PC-9 (cell line): ENCODE results near the gene IFNL2. TPM values are rescaled to one million over a fixed set of nuclear protein-coding genes. Genes with fewer than 3 reads are reported as not detected.

Experiments
- BruUV-seq: library from RNA; stranded (reverse); fragments of 400-500 nt; replicated peaks from 2 replicates; lab custom pipeline; 2021; lab: Mats Ljungman, UMichigan
- CTCF ChIA-PET: fragments of 300-600 bp; sonication (Branson Sonifier 250); formaldehyde crosslinking; loops from one replicate; lab custom pipeline; 2022; ENCODE audit warnings: antibody characterized with exemption; lab: Charles Lee
- POLR2A ChIA-PET: fragments of 300-600 bp; sonication (Branson Sonifier 250); formaldehyde crosslinking; loops from one replicate; lab custom pipeline; 2022; ENCODE audit warnings: antibody characterized with exemption; ENCODE audit not compliant: unreplicated experiment; lab: Charles Lee
- DNase-seq, 2 experiments: peaks; one replicate each; pipeline versions ENCODE4 v3.0.0 to v3.0.0-alpha.2; 2015 to 2022; ENCODE audit warnings: mixed read lengths in 1 of 2
- H2AFZ ChIP-seq: fragments of 200-600 bp; sonication (generic); 2 replicates; pipeline ENCODE4 v1.8.1; 2017; ENCODE audit warnings: antibody characterized with exemption
- H3F3A ChIP-seq: fragments of 200-600 bp; sonication (generic); 2 replicates; pipeline ENCODE4 v1.8.1; 2017; ENCODE audit warnings: antibody characterized with exemption, mild to moderate bottlenecking, low read depth; ENCODE audit not compliant: insufficient read depth
- H3K27ac ChIP-seq: fragments of 200-600 bp; sonication (generic); 2 replicates; pipeline ENCODE4 v1.6.1; 2016; ENCODE audit warnings: mixed run types
- H3K27me3 ChIP-seq: fragments of 200-600 bp; sonication (generic); 2 replicates; pipeline ENCODE4 v1.6.1; 2016; ENCODE audit warnings: low read depth, mixed run types; ENCODE audit not compliant: insufficient read depth
- H3K36me3 ChIP-seq: fragments of 200-600 bp; sonication (generic); 2 replicates; pipeline ENCODE4 v1.6.1; 2016; ENCODE audit warnings: low read depth, mixed run types
- H3K4me1 ChIP-seq: fragments of 200-600 bp; sonication (generic); replicated peaks from 2 replicates; pipeline ENCODE4 v1.6.1; 2016; ENCODE audit warnings: mixed run types; ENCODE audit not compliant: insufficient read depth
- H3K4me2 ChIP-seq: fragments of 200-600 bp; sonication (generic); 2 replicates; pipeline ENCODE4 v1.6.1; 2017; ENCODE audit warnings: mixed run types
- H3K4me3 ChIP-seq: fragments of 200-600 bp; sonication (generic); 2 replicates; pipeline ENCODE4 v1.6.1; 2016; ENCODE audit warnings: mixed run types
- H3K79me2 ChIP-seq: fragments of 200-600 bp; sonication (generic); 2 replicates; pipeline ENCODE4 v1.6.1; 2017; ENCODE audit warnings: low read depth, mixed run types
- H3K9me2 ChIP-seq: fragments of 200-600 bp; sonication (generic); 2 replicates; pipeline ENCODE4 v1.8.1; 2017; ENCODE audit warnings: mild to moderate bottlenecking; ENCODE audit not compliant: insufficient read depth
- H3K9me3 ChIP-seq: fragments of 200-600 bp; sonication (generic); 2 replicates; pipeline ENCODE4 v1.8.1; 2016; ENCODE audit warnings: low read depth; ENCODE audit not compliant: insufficient read depth
- H4K20me1 ChIP-seq: fragments of 200-600 bp; sonication (generic); 2 replicates; pipeline ENCODE4 v1.8.1; 2017; ENCODE audit not compliant: insufficient read depth
- CTCF ChIP-seq: fragments of 200-600 bp; sonication (generic); conservative IDR thresholded peaks from 2 replicates; pipeline ENCODE4 v1.6.1; 2017; ENCODE audit warnings: mixed run types, antibody characterized with exemption, mild to moderate bottlenecking, moderate library complexity
- EZH2 ChIP-seq: fragments of 200-600 bp; sonication (generic); IDR thresholded peaks from 2 replicates; pipeline ENCODE4 v1.8.0; 2017; ENCODE audit warnings: antibody characterized with exemption, low read depth
- intact Hi-C: fragments of 100-400 bp; cut with micrococcal nuclease; formaldehyde crosslinking; loops from one replicate; pipeline ENCODE4 v1.10.0; 2022; ENCODE audit not compliant: unreplicated experiment
- total RNA-seq: library from RNA; stranded (reverse); gene quantifications from 2 replicates; pipeline ENCODE4 v1.2.3, GENCODE V29; 2021

Gene IFNL2
- total RNA-seq, 1 experiment from 2014 or later, result not detected

- H3F3A ChIP-seq, result no peaks in the 10 kb centered on the region
- no peaks in the 10 kb centered on the region for H3K9me2 ChIP-seq
- no peak for DNase-seq
- H3K36me3 ChIP-seq, result no peaks in the 10 kb centered on the region
- intact Hi-C loops, result no loop called here
- H4K20me1 ChIP-seq, result no peaks in the 10 kb centered on the region
- CTCF ChIA-PET, result no interaction called here
- TF ChIP-seq EZH2, result no peak
- TF ChIP-seq CTCF, result no peak
- H3K9me3 ChIP-seq, result no peaks in the 10 kb centered on the region
- POLR2A ChIA-PET, result no interaction called here
- no peak overlapping the region for H3K4me3 ChIP-seq
- H3K79me2 ChIP-seq, result 0 out of 2 replicates have a peak, but pooled peaks cover 7% of the 10 kb centered on the region
- BruUV-seq, result no TSS peak
- H3K27ac ChIP-seq, result no peak overlapping the region
- no peak overlapping the region for H3K4me2 ChIP-seq
- H3K4me1 ChIP-seq, result peaks cover 11% of the 10 kb centered on the region
- no peaks in the 10 kb centered on the region; the same call in 1 of the 2 replicates for H3K27me3 ChIP-seq
- no peak overlapping the region for H2AFZ ChIP-seq
These were observed 49.3 kb downstream of the IFNL2 start for GRCh38 chr19:39317476-39317875.

- TF ChIP-seq CTCF, result no peak
- no peak for TF ChIP-seq EZH2
- no peak overlapping the region for H3K4me3 ChIP-seq
- H3K27ac ChIP-seq, result no peak overlapping the region
- no peak overlapping the region for H3K4me2 ChIP-seq
- intact Hi-C loops, result no loop called here
- H3K9me2 ChIP-seq, result no peaks in the 10 kb centered on the region
- no peaks in the 10 kb centered on the region for H3K36me3 ChIP-seq
- ChIA-PET CTCF (no interaction called here), POLR2A (interaction anchor here (0.6 kb wide), 1 partner anchor 43 kb away, joined by 4 read pairs; no protein-coding TSS in a partner anchor)
- no peak overlapping the region for H2AFZ ChIP-seq
- no peak for DNase-seq
- H3F3A ChIP-seq, result no peaks in the 10 kb centered on the region
- H3K9me3 ChIP-seq, result no peaks in the 10 kb centered on the region
- H3K4me1 ChIP-seq, result peaks cover 11% of the 10 kb centered on the region
- 0 out of 2 replicates have a peak, but pooled peaks cover 7% of the 10 kb centered on the region for H3K79me2 ChIP-seq
- H3K27me3 ChIP-seq, result no peaks in the 10 kb centered on the region; the same call in 1 of the 2 replicates
- BruUV-seq, result no TSS peak
- no peaks in the 10 kb centered on the region for H4K20me1 ChIP-seq
These were observed 49.9 kb downstream of the IFNL2 start for GRCh38 chr19:39318071-39318470.

DNA sequence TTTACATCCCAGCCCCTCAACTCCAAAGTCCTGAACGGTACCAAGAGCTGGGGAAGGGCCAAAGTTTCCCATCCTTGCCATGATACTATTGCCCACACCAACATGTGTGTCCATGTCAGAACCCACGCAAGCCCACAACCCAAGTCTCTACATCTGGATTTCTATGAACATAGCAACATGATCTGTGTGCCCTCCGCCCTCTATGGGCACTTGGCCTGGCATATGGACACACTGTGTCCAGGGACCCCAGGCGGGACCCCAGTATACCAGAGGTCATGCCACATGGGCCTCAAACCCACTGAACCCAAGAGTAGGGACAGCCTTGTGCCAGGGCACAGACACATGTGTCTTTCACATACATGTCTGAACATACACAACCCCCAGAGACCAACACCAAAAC lies 50.5 kb downstream of the IFNL2 start:
- Histone ChIP-seq H3F3A (peaks cover 4% of the 10 kb centered on the region; the same call in 1 of the 2 replicates), H3K27ac (no peak overlapping the region), H3K4me3 (no peak overlapping the region), H3K36me3 (no peaks in the 10 kb centered on the region), H3K79me2 (0 out of 2 replicates have a peak, but pooled peaks cover 7% of the 10 kb centered on the region), H3K9me3 (no peaks in the 10 kb centered on the region), H3K27me3 (no peaks in the 10 kb centered on the region; the same call in 1 of the 2 replicates), H3K4me2 (no peak overlapping the region), H2AFZ (no peak overlapping the region), H4K20me1 (no peaks in the 10 kb centered on the region), H3K9me2 (no peaks in the 10 kb centered on the region), H3K4me1 (peaks cover 11% of the 10 kb centered on the region)
- BruUV-seq, result no TSS peak
- intact Hi-C loops, result no loop called here
- DNase-seq, result no peak
- POLR2A ChIA-PET, result interaction anchor here (0.6 kb wide), 1 partner anchor 44 kb away, joined by 4 read pairs; no protein-coding TSS in a partner anchor
- no peak for TF ChIP-seq EZH2
- TF ChIP-seq CTCF, result no peak
- CTCF ChIA-PET, result no interaction called here
